ENCODE data around the gene NDFIP2.

The NDFIP2 gene

GRCh38 chr13:79585033-79585432 lies 104.1 kb downstream of the NDFIP2 start:
- Histone ChIP-seq H2AFZ (ENCODE audit: low read depth, low read length) (no peak overlapping the region), H3K27ac (ENCODE audit: low read length) (no peak overlapping the region), H3K4me1 (ENCODE audit: insufficient read depth, low read length) (no peaks in the 10 kb centered on the region), H3K9ac (ENCODE audit: low read depth, low read length) (no peak overlapping the region), H3K27me3 (ENCODE audit: insufficient read depth, low read length, poor library complexity) (no peaks in the 10 kb centered on the region), H3K36me3 (ENCODE audit: insufficient read depth, low read length) (no peaks in the 10 kb centered on the region), H3K4me2 (ENCODE audit: insufficient read depth, low read length) (no peak overlapping the region), H3K79me2 (ENCODE audit: insufficient read depth, low read length) (no peaks in the 10 kb centered on the region), H3K4me3 (ENCODE audit: low read depth in 1 of 2, low read length in 2 of 2) (no peak overlapping the region), H4K20me1 (ENCODE audit: insufficient read depth, low read length) (no peaks in the 10 kb centered on the region), H3K9me3 (ENCODE audit: insufficient read depth, low read length, severe bottlenecking) (peaks cover 8% of the 10 kb centered on the region)
- ATAC-seq (ENCODE audit: insufficient read depth, low read depth) = no peak
- TF ChIP-seq EZH2 (IDR thresholded peaks at IDR 0.05; ENCODE audit: borderline replicate concordance, low read depth, low read length, severe bottlenecking) (no peak), CTCF (IDR thresholded peaks at IDR 0.05; ENCODE audit: borderline replicate concordance, extremely low read depth, low read length, poor library complexity, severe bottlenecking) (no peak)
- DNase-seq = no peak

- TF ChIP-seq CTCF (IDR thresholded peaks at IDR 0.05; ENCODE audit: borderline replicate concordance, extremely low read depth, low read length, poor library complexity, severe bottlenecking) (no peak), EZH2 (IDR thresholded peaks at IDR 0.05; ENCODE audit: borderline replicate concordance, low read depth, low read length, severe bottlenecking) (no peak)
- Histone ChIP-seq H3K4me2 (ENCODE audit: insufficient read depth, low read length) (no peak overlapping the region), H3K36me3 (ENCODE audit: insufficient read depth, low read length) (no peaks in the 10 kb centered on the region), H3K27ac (ENCODE audit: low read length) (no peak overlapping the region), H3K9ac (ENCODE audit: low read depth, low read length) (no peak overlapping the region), H3K4me3 (ENCODE audit: low read depth in 1 of 2, low read length in 2 of 2) (no peak overlapping the region), H3K27me3 (ENCODE audit: insufficient read depth, low read length, poor library complexity) (no peaks in the 10 kb centered on the region), H3K4me1 (ENCODE audit: insufficient read depth, low read length) (no peaks in the 10 kb centered on the region), H4K20me1 (ENCODE audit: insufficient read depth, low read length) (no peaks in the 10 kb centered on the region), H3K79me2 (ENCODE audit: insufficient read depth, low read length) (no peaks in the 10 kb centered on the region), H2AFZ (ENCODE audit: low read depth, low read length) (no peak overlapping the region), H3K9me3 (ENCODE audit: insufficient read depth, low read length, severe bottlenecking) (peaks cover 2% of the 10 kb centered on the region)
- DNase-seq (no peak), ATAC-seq (ENCODE audit: insufficient read depth, low read depth) (peak; percentile 49; the same call in 2 of the 3 replicates)
These were observed 108.8 kb downstream of the NDFIP2 start for GRCh38 chr13:79589603-79590393.

GRCh38 chr13:79590394-79590676 lies 109.4 kb downstream of the NDFIP2 start:
- no peak overlapping the region for H2AFZ ChIP-seq (ENCODE audit: low read depth, low read length)
- H3K9me3 ChIP-seq (ENCODE audit: insufficient read depth, low read length, severe bottlenecking) = no peaks in the 10 kb centered on the region
- DNase-seq (no peak), ATAC-seq (ENCODE audit: insufficient read depth, low read depth) (no peak)
- no peak overlapping the region for H3K4me3 ChIP-seq (ENCODE audit: low read depth in 1 of 2, low read length in 2 of 2)
- no peak overlapping the region for H3K4me2 ChIP-seq (ENCODE audit: insufficient read depth, low read length)
- no peak overlapping the region for H3K27ac ChIP-seq (ENCODE audit: low read length)
- no peaks in the 10 kb centered on the region for H3K36me3 ChIP-seq (ENCODE audit: insufficient read depth, low read length)
- H3K27me3 ChIP-seq (ENCODE audit: insufficient read depth, low read length, poor library complexity) = no peaks in the 10 kb centered on the region
- no peaks in the 10 kb centered on the region for H3K79me2 ChIP-seq (ENCODE audit: insufficient read depth, low read length)
- no peaks in the 10 kb centered on the region for H3K4me1 ChIP-seq (ENCODE audit: insufficient read depth, low read length)
- H3K9ac ChIP-seq (ENCODE audit: low read depth, low read length) = no peak overlapping the region
- TF ChIP-seq EZH2 (IDR thresholded peaks at IDR 0.05; ENCODE audit: borderline replicate concordance, low read depth, low read length, severe bottlenecking) (no peak), CTCF (IDR thresholded peaks at IDR 0.05; ENCODE audit: borderline replicate concordance, extremely low read depth, low read length, poor library complexity, severe bottlenecking) (no peak)
- no peaks in the 10 kb centered on the region for H4K20me1 ChIP-seq (ENCODE audit: insufficient read depth, low read length)
